Measurements from ENCODE around the gene NELFCD.

DNA sequence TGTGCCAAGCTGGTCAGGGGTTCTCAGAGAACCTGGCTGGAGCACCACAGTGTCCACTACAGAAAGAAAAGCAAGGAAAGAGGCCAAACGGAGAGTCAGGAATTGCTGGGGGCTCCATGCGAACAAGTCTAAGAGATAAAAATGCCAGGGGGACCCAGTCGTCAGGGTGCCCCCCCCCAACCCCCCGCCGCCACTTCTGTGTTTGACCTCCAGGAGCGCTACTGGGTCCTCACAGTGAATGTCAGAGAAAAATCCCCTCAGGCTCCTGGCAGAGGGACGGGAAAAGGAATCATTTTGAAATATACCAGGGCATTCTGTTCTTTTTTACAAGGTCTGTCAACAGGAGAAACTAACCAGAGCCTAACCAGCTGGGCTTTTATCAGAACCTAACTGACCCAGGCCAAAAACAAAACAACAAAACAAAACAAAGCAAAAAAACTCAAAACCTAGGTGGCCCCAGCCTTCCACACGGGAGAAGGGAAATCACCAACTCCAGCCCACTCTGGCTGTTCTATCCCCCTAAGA is 17.9 kb upstream of the NELFCD start:
- TF ChIP-seq EZH2 (IDR thresholded peaks at IDR 0.05; ENCODE audit: borderline replicate concordance, low read length): no peak
- TF ChIP-seq, protein P1, sequence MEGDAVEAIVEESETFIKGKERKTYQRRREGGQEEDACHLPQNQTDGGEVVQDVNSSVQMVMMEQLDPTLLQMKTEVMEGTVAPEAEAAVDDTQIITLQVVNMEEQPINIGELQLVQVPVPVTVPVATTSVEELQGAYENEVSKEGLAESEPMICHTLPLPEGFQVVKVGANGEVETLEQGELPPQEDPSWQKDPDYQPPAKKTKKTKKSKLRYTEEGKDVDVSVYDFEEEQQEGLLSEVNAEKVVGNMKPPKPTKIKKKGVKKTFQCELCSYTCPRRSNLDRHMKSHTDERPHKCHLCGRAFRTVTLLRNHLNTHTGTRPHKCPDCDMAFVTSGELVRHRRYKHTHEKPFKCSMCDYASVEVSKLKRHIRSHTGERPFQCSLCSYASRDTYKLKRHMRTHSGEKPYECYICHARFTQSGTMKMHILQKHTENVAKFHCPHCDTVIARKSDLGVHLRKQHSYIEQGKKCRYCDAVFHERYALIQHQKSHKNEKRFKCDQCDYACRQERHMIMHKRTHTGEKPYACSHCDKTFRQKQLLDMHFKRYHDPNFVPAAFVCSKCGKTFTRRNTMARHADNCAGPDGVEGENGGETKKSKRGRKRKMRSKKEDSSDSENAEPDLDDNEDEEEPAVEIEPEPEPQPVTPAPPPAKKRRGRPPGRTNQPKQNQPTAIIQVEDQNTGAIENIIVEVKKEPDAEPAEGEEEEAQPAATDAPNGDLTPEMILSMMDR (conservative IDR thresholded peaks at IDR 0.05 in 1 of 2, IDR thresholded peaks at IDR 0.05 in 1 of 2; ENCODE audit: extremely low read depth in 1 of 2, insufficient read depth in 1 of 2, low read depth in 1 of 2, low read length in 2 of 2): no peak
